SK-N-SH treated with all-trans-retinoic acid at 6 μM for 48 hours (cell line): ENCODE results near the gene CTNNBL1.

ENCODE experiments used
- CSDC2 ChIP-seq: fragments of 250-450 bp; sonication (Bioruptor Pico); IDR thresholded peaks from 2 replicates; pipeline ENCODE4 v1.5.0; 2020; ENCODE audit warnings: mild to moderate bottlenecking, moderate library complexity
- OSR1 ChIP-seq: fragments of 250-450 bp; sonication (Bioruptor Pico); IDR thresholded peaks from 2 replicates; pipeline ENCODE4 v1.8.0; 2022; ENCODE audit warnings: moderate library complexity, mild to moderate bottlenecking, inconsistent platforms
- ZC3H10 ChIP-seq: fragments of 250-450 bp; sonication (Bioruptor Pico); IDR thresholded peaks from 2 replicates; pipeline ENCODE4 v1.5.1; 2021; ENCODE audit warnings: mild to moderate bottlenecking, moderate library complexity

GRCh38 chr20:37776526-37776925, 82.7 kb downstream of the CTNNBL1 start:
- TF ChIP-seq ZC3H10 (no peak), CSDC2 (CRISPR knock-in tag) (no peak), OSR1 (CRISPR knock-in tag) (no peak)
